HG03442 (cell line): ENCODE measurements around the gene SRP9.
A peak's percentile ranks its signal among the peaks of the same experiment; 100 is the strongest.
"Not testable (repeated sequence)": the region's sequence is repeated elsewhere in the genome, so short reads cannot be mapped to it uniquely, and the experiment has no call there.

Experiments
- ATAC-seq: cut with Tn5 transposase; IDR thresholded peaks from one replicate; pipeline ENCODE4 v1.9.1; 2021; ENCODE audit warnings: mild to moderate bottlenecking, moderate library complexity; ENCODE audit not compliant: unreplicated experiment

The SRP9 gene

DNA sequence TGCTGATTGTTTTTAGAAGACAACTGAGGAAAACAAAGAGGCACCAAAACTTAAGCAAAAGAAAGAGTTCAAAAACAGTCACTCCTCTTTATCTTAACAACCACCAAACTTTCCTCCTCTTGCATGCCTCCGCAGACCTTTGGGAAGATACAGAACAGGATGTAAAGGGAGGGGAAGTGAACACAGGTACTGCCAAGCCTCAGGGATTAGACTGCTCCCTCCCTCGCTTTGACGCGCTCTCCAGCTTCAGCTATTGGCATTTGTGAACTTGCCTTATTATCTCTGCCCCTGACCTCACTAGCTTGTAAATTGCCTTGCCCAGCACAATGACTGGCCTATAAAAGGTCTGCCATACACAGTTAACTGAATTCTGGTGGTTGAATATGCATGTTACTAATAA lies 4.8 kb upstream of the SRP9 start:
- ATAC-seq = no peak

DNA sequence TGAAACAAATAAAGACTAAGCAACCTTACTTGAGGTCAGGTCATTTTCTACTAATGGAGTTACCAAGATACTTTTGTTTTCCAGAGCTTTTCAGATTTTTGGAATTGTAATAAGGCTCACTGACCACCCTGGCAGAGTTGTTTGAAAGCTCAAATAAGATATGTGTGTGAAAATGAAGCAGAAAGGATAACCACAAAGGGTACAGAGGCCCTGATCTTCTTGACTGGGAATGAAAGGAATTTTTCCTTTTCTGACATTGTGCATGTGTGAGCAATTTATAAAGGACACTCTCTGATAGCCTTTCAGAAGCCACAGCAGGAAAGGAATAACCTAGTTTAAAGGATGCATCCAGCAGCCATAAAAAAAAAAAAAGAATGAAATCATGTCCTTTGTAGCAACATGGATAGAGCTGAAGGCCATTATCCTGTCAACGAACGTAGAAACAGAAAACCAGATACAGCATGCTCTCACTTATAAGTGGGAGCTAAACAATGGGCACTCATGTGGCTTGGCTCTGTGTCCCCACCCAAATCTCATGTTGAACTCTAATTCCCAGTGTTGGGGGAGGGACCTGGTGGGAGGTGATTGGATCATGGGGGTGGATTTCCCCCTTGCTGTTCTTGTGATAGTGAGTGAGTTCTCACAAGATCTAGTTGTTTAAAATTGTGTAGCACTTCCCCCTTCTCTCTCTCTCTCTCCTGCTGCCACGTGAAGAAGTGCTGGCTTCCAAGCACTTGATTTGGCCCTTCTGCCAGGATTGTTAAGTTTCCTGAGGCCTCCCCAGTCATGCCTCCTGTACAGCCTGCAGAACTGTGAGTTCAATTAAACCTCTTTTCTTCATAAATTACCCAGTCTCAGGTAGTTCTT lies 3.1 kb upstream of the SRP9 start:
- ATAC-seq = no peak

DNA sequence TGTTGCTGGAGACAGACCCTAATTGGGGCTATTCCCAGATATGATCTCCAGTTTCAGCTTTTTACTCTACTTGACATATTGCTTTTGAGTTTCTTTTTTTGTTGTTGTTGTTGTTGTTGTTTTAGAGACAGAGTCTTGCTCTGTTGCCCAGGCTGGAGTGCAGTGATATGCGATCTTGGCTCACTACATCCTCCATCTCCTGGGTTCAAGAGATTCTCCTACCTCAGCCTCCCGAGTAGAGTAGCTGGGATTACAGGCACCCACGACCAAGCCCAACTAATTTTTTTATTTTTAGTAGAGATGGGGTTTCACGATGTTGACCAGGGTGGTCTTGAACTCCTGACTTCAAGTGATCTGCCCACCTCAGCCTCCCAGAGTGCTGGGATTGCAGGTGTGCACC lies 1.3 kb upstream of the SRP9 start:
- no peak for ATAC-seq

DNA sequence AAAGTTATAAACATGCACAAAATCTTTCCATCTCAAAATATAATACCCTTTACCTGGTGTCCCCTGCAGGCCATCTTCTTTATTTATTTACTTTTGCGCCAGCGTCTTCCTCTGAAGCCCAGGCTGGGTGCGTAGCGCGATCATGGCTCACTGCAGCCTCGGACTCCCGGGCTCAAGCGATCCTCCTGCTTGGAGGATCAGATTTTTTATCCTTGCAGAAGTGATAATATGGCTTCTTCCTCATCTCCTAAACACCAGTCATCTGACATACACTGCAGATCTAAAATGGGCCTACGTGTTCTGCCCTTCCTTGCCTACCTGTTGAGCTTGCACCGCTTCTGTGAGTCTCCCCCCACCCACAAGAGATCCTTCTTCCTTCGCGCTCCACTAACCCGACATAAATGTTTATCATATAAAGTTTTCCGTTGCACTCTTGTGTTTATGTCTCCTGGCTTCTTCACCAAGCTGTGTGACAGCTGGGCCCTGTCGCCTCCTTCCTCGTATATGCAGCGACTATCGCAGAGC lies 506 bp upstream of the SRP9 start:
- ATAC-seq = peak; percentile 5

DNA sequence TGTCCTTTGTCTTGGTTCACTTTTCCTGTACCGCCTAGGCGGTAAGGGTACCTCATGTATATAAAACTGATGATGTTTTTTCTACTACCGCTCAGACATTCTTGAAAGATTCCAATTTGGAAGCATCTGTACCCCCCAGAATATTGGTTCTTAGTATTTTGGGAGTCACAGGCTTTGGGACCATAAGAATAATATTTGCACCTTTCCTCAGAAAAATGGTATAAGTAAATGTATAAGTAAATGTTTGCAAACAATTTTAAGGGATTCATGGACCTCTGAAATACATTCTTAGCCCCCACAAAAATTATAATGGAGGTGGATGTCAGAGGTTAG lies 677 bp downstream of the SRP9 start:
- no peak for ATAC-seq

DNA sequence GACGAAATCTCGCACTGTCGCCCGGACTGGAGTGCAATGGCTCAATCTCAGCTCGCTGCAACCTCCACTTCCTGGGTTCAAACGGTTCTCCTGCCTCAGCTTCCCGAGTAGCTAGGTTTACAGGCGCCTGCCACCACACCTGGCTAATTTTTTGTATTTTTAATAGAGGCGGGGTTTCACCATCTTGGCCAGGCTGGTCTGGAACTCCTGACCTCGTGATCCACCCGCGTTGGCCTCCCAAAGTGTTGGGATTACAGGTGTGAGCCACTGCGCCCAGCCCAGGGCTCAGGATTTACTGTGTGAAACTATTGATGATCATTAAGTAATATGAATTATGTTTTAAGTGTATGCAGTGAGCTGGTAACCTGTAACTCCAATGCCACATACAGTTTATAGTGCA lies 1.5 kb downstream of the SRP9 start:
- ATAC-seq = not testable (repeated sequence)

DNA sequence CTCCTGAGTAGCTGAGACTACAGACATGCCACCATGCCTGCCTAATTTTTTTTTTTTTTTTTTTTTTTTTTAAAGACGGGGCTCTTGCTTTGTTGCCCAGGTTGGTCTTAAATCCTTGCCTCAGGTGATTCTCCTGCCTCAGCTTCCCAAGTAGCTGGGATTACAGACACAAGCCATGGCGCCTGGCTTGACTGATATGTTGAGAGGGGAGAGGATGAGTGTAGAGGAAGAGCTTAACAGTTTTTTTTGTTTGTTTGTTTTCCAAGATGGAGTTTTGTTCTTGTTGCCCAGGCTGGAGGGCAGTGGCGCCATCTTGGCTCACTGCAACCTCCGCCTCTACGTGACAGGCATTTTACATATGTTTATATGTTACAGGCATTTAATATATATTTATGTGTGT lies 2.5 kb downstream of the SRP9 start:
- no peak for ATAC-seq

DNA sequence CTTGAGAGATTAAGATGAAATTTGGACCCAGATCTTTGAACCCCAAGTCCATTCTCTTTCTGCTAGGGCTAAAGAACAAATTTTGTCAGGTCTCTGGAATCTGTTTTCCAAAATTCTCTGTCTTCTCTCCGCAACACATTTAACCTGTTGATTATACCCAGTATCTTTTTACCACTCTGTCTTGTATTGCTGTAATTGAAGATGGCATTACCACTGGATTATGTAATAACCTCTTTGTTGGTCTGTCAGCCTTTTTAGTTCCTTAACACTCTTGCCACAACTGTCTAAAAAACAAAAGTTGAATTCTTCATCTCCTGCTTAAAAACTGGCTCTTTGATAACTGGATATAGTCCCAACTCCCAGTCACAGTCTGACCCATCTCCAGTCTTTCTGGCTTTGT lies 3.0 kb downstream of the SRP9 start:
- no peak for ATAC-seq

DNA sequence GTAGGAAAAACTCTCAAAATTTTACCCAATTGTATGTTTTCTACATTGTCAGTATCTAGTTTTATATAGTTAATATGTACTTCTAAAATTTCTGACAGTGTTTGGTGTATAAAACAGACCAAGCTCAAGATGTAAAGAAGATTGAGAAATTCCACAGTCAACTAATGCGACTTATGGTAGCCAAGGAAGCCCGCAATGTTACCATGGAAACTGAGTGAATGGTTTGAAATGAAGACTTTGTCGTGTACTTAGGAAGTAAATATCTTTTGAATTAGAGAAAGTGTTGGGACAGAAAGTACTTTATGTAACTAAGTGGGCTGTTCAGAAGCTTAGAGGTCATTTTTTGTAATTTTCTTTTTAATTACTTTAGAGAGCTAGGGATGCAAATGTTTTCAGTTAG lies 11.5 kb downstream of the SRP9 start:
- not testable (repeated sequence) for ATAC-seq

DNA sequence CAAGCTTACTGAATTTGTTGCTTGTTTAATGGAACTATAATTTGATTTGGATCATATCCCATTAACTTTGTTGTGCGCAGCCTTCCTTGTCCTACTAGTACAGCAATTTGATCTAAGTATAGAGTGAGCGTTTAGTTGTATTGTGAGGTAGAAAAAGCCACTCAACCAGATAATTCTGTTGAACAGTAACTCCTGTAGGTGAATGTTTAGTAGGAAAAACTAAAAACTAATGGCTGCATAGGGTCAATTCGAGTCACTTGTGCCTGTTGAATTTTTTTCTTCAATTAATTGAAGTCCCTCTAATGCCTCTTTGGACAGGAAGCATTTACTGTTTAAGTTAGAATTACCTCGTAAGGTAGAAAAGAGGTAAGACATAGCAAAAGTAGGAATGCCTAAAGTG lies 17.3 kb downstream of the SRP9 start:
- no peak for ATAC-seq

DNA sequence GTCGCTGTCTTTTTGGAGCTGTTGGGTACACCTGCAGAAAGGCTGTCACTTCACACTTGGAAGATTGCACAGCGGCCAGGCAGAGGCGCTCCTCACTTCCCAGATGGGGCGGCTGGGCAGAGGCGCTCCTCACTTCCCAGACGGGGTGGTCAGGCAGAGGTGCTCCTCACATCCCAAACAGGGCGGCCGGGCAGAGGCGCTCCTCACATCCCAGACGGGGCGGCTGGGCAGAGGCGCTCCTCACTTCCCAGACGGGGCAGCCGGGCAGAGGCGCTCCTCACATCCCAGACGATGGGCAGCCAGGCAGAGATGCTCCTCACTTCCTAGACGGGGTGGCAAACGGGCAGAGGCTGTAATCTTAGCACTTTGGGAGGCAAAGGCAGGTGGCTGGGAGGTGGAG lies 18.5 kb downstream of the SRP9 start:
- ATAC-seq = not testable (repeated sequence)

DNA sequence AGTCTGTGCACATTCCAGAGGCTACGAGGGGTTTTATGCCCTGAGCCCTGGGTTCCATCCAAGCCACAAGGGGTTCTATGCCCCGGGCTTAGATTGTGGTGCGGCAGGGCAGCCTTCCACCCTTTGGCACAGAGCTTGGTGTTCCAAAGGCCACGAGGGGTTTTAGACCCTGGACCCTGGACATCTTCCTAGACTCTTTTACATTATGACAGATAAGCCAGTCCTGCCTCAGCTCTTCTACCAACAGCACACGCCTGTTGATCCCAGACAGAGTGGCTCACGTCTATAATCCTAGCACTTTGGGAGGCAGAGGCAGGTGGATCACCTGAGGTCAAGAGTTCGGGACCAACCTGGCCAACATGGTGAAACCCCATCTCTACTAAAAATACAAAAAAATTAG lies 23.5 kb downstream of the SRP9 start:
- not testable (repeated sequence) for ATAC-seq

DNA sequence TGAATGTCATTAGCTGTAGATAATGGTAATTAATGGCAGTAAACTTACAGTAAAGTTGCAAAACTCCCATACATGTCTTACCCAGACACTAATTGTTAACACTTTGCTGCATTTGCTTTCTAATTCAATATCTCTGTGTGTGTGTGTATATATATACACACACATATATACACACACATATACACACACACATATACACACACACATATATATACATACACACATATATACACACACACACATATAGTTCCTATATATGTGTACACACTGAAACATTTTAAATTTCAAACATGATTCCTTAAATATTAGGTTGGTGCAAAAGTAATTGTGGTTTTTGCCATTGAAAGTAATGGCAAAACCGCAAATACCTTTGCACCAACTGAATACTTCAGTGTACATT lies 28.6 kb downstream of the SRP9 start:
- ATAC-seq = no peak

DNA sequence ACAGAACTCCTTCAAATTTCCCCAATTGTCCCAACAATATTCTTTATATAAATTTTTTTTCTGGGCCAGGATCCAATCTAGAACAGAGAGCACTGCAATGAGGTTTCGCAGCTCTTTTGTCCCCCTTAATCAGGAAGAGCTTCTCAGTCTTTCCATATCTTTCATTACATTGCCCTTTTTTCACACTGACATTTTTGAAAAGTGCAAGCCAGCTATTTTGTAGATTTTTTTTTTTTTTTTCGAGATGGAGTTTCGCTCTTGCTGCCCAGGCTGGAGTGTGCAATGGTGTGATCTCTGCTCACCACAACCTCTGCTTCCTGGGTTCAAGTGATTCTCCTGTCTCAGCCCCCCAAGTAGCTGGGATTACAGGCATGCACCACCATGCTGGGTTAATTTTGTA lies 29.1 kb downstream of the SRP9 start:
- ATAC-seq = not testable (repeated sequence)

DNA sequence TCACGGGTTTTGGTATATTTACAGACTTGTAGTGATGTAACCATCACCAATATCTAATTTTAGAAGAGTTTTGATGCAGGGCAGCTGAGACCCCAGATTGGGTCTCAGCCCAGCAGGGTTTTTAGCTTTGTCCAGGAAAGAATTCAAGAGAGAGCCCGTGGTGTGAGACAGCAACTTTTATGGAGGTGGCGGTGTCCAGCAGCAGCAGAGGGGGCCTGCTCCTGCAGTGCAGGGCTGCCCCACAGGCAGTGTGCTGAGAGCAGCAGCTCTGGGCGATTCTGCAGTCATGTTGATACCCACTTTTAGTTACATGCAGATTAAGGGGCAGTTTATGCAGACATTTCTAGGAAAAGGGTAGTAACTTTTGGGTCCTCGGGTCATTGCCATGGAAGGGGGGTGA lies 30.5 kb downstream of the SRP9 start:
- ATAC-seq = no peak

DNA sequence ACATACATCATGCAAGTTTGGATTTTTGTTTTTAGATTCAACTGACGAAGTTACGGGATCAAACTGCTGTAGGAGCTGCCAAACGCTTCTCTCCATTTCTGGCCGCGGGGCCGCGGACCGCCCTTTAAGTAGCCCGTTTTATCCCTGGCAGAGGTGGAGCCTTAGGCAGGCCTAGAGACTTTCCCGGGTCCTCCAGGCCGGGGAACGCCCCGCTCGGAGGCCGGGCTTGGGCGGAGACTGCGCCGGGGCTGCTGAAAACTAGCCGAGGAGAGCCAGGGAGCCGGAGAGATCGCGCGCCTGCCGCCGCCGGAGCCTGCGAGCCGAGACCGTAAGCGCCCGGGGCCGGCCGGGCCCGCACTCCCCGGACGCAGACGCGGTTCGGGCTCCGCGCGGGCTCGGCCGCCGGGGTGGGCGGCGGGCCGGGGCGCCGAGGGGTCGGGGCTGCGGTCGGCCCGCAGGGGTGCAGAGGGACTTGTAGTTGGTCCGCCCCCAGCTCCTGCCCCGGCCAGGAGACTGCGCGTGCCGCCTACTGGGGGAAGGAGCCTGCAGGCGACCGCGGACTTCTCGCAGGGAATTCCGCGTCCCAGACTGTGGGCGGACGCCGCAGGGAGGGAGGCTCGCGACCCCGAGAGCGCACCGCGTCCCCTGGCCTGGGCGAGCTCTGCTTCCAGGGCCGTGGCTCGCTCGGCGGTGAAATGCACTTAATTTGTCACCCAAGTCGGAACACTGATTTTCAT lies 32.4 kb downstream of the SRP9 start, which contains the start of gene EPHX1:
TSS of gene EPHX1 (plus strand) at position 283 of the 737 bp plus-strand sequence. CDS start 18,606 bp downstream, outside the sequence.
- peak; percentile 97 for ATAC-seq

DNA sequence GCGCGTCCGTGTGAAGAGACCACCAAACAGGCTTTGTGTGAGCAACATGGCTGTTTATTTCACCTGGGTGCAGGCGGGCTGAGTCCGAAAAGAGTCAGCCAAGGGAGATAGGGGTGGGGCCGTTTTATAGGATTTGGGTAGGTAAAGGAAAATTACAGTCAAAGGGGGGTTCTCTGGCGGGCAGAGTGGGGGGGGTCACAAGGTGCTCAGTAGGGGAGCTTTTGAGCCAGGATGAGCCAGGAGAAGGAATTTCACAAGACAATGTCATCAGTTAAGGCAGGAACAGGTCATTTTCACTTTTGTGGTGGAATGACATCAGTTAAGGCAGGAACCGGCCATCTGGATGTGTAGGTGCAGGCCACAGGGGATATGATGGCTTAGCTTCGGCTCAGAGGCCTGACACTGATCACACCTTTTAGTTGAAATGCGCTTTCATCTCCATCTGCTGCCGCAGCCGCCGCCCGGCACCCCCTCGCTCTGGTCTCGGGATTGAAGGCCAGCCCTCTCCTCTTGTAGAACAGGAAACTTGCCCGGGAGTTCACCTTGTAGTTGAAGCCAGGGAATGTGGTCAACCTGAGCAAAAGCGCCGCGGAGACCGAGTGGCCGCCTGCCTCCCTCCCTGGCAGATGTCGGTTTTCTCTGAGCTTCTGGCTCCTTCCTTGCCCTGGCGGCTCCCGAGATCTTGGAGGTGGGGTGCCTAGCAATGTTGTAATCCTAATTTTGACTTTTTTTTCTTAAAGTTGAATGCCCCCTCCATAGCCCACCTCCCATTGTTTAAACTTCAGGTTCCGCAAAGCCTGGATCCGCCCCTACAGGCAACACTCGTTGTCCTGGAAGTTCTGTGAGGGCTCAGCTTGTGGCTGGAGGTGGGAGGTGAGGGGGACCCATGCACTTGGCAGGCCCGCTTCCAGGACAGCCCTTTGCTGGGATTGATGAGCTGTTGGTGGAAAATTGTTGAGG lies 33.2 kb downstream of the SRP9 start:
- not testable (repeated sequence) for ATAC-seq

DNA sequence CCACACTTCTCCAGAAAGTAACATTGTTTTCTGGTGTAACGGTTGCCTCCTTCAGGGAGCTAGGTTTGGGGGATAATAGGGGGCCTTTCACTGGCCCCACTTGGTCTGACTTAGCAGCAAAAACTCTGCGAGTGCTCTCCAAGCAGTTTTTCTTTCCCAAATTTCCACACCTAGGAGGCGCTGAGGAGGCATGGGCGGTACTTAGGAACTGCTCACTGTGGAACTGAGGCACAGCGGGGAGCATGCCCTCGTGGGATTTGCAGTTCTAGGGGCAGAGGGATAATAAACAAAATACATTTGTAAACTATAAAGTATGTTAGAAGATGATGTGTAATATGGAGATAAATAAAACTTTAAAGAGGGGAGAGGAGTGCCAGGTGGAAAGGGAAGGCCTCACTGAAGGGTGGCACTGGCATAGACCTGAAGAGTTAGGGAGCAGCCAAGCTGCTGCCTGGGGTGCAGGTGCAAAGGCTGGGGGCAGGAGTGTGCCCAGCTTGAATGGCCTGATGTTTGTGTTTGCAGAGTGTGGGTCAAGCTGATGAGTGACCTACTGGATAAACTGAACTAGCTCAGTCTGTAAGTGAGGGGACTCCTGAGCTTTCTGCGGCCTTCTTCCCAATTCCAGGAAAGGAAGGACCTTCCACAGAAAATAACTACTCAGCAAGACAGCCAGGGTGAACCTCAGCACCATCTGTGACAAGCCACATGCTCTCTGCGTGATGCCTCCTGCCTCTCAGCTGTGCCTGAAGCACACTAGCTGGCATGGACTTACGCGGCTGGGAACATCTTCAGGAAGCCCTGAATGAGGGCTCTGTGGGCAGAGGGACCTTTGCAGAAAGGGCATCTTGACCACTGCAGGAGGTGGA lies 34.2 kb downstream of the SRP9 start:
- ATAC-seq = no peak

DNA sequence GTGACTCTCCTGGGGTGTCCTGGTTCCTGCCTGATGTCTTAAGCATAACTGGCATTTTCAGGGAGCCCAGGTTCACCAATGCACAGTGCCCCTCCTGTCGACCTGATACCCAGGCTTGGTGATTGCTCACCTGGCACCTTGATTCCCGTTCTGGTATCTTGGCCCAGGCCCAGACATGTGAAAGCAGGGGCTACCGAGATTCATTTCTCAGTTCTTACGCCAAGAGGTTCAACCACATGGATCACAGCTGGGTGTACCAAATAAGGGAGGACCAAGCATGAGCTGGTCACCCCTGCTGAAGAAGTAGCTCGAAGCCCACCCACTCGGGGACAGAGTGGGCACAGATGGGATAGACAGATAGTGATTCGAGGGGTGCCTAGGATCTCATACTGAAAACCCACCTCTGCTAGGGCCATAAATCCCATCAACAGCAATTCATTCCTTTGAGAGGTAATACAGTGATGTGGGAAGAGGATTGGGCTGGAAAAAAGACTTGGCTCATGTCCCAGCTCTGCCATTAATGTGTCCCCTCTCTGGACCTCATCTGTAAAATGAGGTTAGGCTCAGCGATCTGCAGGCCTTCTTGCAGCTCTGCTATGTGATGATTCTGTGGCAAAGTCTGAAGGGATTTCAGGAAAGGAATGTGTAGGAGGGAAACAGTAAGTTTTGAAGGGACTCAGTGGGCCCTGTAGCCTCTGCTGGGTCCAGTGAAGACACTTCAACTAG lies 35.0 kb downstream of the SRP9 start:
- ATAC-seq = no peak
